NOMO-1 treated with dmso at 0.1 percent for 144 hours (cell line): ENCODE measurements around the gene GAL3ST1.

ENCODE experiments used
- DNase-seq: peaks from one replicate; lab custom pipeline; 2025; ENCODE audit not compliant: unreplicated experiment; lab: John Stamatoyannopoulos, UW

GAL3ST1 gene

GRCh38 chr22:30537083-30537731, 37.3 kb downstream of the GAL3ST1 start:
- no peak for DNase-seq

- no peak for DNase-seq
Measured at GRCh38 chr22:30535182-30535581, 39.3 kb downstream of the GAL3ST1 start.

DNA sequence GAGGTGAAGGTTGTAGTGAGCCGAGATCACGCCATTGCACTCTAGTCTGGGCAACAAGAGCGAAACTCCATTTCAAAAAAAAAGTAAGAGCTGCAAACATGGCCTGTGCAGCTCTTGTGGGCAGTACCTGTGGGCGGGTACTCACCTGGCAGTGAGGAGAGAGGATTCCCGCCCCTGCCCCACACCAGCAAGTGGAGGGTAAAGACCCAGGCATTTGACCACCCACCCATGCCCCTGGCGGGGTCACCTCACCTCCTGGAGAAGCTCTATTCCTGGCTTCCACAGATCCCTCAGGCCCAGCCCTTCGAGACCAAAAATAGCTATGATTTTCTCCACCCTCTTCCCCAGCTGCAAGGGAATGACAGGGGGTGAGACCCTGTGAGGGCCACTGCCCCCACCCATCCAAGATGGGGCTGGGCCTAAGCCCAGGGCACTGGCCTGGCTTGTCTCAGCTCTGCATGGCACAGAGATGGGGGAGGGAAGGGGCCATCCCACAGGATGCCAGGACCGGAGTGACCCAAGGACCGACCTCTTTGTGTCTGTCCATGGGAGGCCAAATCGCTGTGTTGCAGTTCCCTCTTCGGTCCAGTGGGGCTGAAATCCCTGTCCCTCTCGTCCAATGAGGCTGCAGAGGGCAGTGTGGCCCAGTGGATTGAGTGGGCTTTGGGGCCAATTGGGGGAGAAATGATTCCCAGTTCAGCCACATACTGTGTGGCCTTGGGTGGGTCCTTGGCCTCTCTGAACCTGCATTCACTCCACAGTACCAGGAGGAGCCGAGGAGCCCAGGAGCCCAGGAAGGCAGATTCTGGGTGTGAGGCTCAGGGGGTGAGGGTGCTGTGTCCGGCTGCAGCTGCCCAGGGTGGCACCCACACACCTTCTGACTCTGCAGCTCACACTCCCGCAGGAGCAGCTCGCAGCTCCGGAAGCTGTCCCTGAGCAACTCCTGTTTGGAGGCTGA, 42.5 kb downstream of the GAL3ST1 start:
- no peak for DNase-seq

DNA sequence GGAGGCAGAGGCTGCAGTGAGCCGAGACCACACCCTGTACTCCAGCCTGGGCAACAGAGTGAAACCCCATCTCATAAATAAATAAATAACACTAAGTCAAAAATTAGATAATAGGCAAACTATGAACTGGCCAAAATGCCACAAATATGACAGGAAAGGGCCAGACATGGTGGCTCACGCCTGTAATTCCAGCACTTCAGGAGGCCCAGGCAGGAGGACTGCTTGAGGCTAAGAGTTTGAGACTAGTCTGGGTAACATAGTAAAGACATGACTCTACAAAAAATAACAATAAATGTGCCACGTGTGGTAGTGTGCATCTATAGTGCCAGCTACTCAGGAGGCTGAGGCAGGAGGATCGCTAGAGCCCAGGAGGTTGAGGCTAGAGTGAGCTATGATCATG, 47.8 kb downstream of the GAL3ST1 start:
- no peak for DNase-seq

DNA sequence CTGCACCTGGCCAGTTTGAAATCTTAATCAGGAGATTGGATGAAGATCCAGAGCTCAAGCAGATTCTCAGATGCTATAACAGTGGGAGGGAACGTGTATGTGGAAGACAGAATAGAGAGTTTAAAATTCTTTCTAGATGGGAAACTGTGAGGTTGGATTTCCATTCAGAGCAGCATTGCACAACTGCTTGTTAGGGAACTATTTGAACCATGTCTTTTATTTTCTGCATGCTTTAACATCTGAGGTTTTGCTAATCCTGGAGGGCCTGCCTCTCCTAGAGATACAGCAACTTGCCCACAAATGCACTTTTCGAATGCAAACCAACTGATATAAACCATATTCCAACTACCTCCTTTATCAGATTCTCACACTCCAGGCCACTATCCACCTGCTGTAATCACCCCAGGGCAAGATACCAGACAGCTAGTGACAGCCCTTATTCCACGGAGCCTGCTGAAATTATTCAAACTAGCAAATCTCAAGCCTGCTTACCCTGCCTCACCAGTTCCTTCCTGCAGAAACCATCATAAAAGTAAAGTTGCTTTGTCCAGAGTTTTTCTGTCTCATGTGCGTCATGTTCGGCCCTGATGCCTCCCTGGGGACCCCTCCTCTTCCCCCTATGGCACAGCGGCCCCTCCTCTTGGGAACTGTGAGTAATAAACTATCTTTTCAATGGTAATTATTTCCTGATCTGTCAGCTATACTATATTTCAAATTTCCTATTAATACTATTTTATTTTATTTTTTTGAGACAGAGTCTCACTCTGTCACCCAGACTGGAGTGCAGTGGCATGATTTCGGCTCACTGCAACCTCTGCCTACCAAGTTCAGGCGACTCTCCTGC, 50.6 kb downstream of the GAL3ST1 start:
- no peak for DNase-seq

DNA sequence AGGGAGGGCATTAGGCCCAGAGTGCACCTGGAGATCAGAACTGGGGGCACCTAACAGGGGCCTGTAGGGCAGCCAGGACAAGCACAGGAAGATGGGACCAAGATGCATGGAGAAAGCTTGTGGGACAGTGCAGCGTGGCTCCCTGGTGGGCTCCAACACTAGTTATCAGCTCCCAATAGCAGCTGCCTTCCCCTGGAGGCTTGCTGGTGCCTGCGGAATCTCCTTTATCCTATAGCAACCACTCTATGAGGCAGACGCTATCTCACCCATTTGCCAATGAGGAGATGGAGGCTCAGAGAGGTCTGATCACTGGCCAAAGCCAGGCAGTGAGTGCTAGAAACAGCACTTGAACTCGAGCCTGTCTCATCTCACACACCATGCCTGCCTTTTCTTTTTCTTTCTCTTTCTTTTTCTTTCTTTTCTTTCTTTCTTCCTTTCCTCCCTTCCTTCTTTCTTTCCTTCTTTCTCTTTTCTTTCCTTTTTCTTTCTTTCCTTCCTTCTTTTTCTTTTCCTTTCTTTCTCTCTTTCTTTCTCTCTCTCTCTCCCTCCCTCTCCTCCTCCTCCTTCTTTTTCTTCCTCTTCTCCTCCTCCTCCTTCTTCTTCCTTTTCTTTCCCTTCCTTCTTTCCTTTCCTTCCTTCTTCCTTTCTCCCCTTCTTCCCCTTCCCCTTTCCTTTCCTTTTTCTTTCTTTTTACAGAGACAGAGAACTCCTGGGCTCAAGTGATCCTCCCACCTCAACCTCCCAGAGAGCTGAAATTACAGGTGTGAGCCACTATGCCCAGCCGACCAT, 52.9 kb downstream of the GAL3ST1 start:
- DNase-seq: no peak

DNA sequence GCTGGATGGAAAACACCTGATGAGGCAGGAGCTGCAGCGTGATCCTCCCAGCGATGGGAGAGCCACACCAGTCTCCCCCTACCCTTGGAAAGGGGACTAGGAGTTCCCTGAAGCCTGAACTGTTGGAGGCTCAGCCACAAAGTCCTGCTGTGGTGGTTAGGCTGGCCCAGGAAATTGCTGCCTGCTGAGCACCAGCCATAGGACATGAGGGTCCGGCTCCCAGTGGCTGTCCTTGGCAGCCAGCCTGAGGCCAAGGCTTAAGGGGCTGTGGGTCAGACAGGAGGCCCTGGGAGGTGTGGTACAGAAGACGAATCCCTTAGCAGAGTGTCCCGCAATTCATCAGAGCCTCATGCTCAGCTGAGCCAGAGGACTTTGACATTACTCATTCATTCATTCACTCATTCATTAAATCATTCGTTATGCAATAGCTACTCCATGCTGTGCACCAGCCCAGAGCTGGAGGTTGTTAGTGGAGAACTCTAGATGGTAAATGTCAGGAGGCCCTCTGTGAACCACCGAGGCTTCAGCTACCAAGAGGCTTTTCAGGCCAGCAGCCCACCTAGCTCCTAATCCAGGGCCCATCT, 54.5 kb downstream of the GAL3ST1 start:
- no peak for DNase-seq

- DNase-seq: no peak
Measured at GRCh38 chr22:30516731-30517130, 57.7 kb downstream of the GAL3ST1 start.

DNA sequence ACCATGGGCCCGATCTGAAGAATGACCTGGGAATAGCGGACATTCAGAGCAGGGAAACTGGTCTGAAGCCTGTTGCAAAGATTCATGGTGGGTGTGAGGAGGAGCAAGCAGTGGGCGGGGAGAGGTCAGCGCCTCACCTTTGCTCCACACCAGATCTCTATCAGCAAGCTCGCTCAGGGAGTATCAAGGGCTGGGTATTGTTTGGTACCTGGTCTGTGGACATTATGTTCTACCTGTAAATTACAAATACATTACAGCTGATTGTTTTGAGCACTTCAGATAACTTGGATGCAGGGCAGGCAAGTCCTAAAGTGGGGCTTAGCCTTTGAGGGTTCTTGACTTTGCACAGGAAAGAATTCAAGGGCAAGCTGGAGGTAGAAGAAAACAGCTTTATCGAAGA, 58.2 kb downstream of the GAL3ST1 start:
- DNase-seq: no peak

DNA sequence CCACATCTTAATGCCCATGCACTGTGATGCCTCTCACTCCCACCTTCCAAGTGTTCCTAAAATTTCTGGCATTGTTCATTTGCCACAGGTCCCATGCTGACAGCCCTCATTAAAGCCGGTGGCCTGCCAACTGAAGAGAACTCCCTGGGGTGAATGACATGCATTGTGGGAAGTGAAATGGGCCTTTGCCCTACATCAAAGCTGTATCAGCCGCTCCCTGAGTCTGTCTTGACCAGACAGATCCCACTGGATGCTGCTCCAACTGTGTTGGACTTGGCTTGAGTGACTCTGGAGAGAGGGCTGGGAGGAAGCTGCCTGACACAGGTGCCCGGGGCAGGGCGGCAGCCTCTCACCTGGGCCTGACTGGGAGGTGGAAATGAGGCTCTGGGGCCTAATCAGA, 60.2 kb downstream of the GAL3ST1 start:
- DNase-seq: no peak

DNA sequence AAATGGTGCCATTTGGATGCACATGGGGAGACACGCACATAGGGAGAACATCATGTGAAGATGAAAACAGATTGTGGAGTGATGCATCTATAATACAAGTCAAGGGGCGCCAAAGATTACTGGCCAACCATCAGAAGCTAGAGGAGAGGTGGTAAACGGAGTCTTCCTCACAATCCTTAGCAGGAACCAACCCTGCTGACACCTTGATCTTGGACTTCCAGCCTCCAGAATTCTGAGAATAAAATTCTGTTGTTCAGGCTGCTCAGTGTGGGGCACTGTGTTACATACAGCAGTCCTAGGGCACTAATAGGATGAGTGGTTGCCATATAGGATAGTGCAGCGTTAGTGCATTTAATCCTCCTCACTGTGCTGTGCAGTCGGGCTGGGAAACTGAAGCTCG, 61.0 kb downstream of the GAL3ST1 start:
- DNase-seq: no peak

DNA sequence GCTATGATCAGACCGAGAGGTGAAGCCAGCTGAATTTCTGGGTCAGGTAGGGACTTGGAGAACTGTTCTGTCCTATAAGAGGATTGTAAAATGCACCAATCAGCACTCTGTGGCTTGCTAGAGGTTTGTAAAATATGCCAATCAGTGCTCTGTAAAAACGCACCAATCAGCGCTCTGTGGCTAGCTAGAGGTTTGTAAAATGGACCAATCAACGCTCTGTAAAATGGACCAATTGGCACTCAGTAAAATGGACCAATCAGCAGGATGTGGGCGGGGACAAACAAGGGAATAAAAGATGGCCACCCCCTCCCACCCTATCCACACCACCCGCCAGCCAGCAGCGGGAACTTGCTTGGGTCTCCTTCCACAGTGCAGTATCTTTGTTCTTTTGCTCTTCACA, 62.6 kb downstream of the GAL3ST1 start:
- no peak for DNase-seq

GRCh38 chr22:30511109-30511508, 63.4 kb downstream of the GAL3ST1 start:
- no peak for DNase-seq

DNA sequence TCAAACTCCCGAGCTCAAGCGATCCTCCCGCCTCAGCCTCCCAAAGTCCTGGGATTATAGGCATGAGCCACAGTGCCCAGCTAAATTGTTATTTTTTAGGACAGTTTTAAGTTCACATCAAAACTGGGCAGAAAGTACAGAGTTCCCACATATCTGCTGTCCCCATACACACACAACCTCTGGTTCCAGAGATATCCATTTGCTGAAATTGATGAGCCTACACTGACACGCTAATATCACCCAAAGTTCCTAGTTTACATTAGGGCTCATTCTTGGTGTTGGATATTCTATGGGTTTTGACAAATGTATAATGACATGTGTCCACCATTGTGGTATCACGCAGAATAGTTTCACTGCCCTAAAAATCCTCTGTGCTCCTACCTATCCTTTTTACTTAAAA, 66.2 kb downstream of the GAL3ST1 start:
- DNase-seq: no peak

GRCh38 chr22:30507670-30508069, 66.8 kb downstream of the GAL3ST1 start:
- no peak for DNase-seq

GRCh38 chr22:30506507-30506968, 67.9 kb downstream of the GAL3ST1 start:
- DNase-seq: no peak
